Smooth muscle cell (in vitro differentiated cells): Measurements from ENCODE around the gene COL24A1. TPM values are rescaled to one million over a fixed set of nuclear protein-coding genes. Genes with fewer than 3 reads are reported as not detected.

Experiments
- DNase-seq: peaks from one replicate; lab custom pipeline; 2025; ENCODE audit not compliant: unreplicated experiment; lab: John Stamatoyannopoulos, UW
- H2AFZ ChIP-seq: fragments of 200-600 bp; sonication (generic); 2 replicates; pipeline ENCODE4 v1.6.0; 2016; ENCODE audit warnings: antibody characterized with exemption, low read depth, mild to moderate bottlenecking
- H3F3A ChIP-seq: fragments of 200-600 bp; sonication (generic); 2 replicates; pipeline ENCODE4 v1.6.0; 2017; ENCODE audit warnings: antibody characterized with exemption, low read depth
- H3K27ac ChIP-seq: fragments of 200-600 bp; sonication (generic); 2 replicates; pipeline ENCODE4 v1.5.1; 2016; ENCODE audit warnings: low read depth, mild to moderate bottlenecking
- H3K27me3 ChIP-seq: fragments of 200-600 bp; sonication (generic); 2 replicates; pipeline ENCODE4 v1.6.1; 2016; ENCODE audit warnings: low read depth, mild to moderate bottlenecking
- H3K36me3 ChIP-seq: fragments of 200-600 bp; sonication (generic); 2 replicates; pipeline ENCODE4 v1.5.1; 2016; ENCODE audit warnings: low read depth
- H3K4me1 ChIP-seq: fragments of 200-600 bp; sonication (generic); 2 replicates; pipeline ENCODE4 v1.5.1; 2016; ENCODE audit warnings: low read depth
- H3K4me2 ChIP-seq: fragments of 200-600 bp; sonication (generic); 2 replicates; pipeline ENCODE4 v1.6.0; 2016; ENCODE audit warnings: mild to moderate bottlenecking
- H3K4me3 ChIP-seq: fragments of 200-600 bp; sonication (generic); 2 replicates; pipeline ENCODE4 v1.5.1; 2016; ENCODE audit warnings: mild to moderate bottlenecking
- H3K79me2 ChIP-seq: fragments of 200-600 bp; sonication (generic); 2 replicates; pipeline ENCODE4 v1.6.0; 2016; ENCODE audit warnings: low read depth, mild to moderate bottlenecking
- H3K9ac ChIP-seq: fragments of 200-600 bp; sonication (generic); 2 replicates; pipeline ENCODE4 v1.6.0; 2016; ENCODE audit warnings: low read depth
- H3K9me3 ChIP-seq: fragments of 200-600 bp; sonication (generic); replicated peaks from 2 replicates; pipeline ENCODE4 v1.5.1; 2016; ENCODE audit warnings: low read depth
- H4K20me1 ChIP-seq: fragments of 200-600 bp; sonication (generic); 2 replicates; pipeline ENCODE4 v1.6.0; 2016; ENCODE audit warnings: low read depth
- CTCF ChIP-seq: fragments of 200-600 bp; sonication (generic); IDR thresholded peaks from 2 replicates; pipeline ENCODE4 v1.5.1; 2017; ENCODE audit warnings: borderline replicate concordance, mild to moderate bottlenecking, antibody characterized with exemption; ENCODE audit not compliant: insufficient read depth, poor library complexity, severe bottlenecking
- WGBS: methylation state at CpG from one replicate; pipeline ENCODE4 v1.1.7; 2016; ENCODE audit warnings: low lambda C conversion rate; 5-methylcytosine and 5-hydroxymethylcytosine counted together
- polyA plus RNA-seq: library from polyadenylated mRNA; unstranded; fragments of >200 nt; fragmentation: Nextera tagmentation; extraction: Ambion mirVana; gene quantifications from 2 replicates; pipeline ENCODE4 v1.2.1, GENCODE V29; 2016
- total RNA-seq: library from RNA; depleted of rRNA; stranded (reverse); fragments of >200 nt; gene quantifications from 2 replicates; pipeline ENCODE4 v1.2.3, GENCODE V29; 2014

Gene COL24A1
- total and polyA plus RNA-seq, 2 experiments from 2014 or later: 1.5 to 3.2 TPM

DNA sequence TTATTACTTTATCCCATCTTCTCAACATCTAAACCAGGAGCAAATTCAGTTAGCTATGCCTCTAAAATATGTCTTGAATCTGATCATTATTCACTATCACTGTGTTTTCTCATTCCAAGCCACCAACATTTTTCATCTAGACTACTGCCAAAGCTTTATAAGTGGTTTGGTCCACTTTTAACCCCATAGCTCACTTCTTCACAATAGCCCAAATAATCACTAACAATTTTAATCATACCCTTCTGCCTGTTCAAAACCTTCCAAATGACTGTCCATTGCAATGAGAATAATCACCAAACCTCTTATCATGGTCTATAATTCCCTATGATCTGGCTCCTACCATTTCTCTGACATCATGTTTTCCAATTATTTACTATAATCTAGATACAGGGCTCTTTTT lies 298.6 kb downstream of the COL24A1 start:
- H3K79me2 ChIP-seq: no peaks in the 10 kb centered on the region
- DNase-seq: no peak

GRCh38 chr1:85850238-85850637 lies 306.3 kb downstream of the COL24A1 start:
- H3K4me1 ChIP-seq: peaks cover 19% of the 10 kb centered on the region
- no peaks in the 10 kb centered on the region for H3F3A ChIP-seq
- H3K36me3 ChIP-seq: no peaks in the 10 kb centered on the region
- H2AFZ ChIP-seq: no peak overlapping the region
- H3K4me3 ChIP-seq: peak overlapping the region; percentile 10
- H3K9me3 ChIP-seq: no peaks in the 10 kb centered on the region
- H3K4me2 ChIP-seq: peak overlapping the region; percentile 80
- H3K27ac ChIP-seq: peak overlapping the region; percentile 76
- 9% methylated on average over 2 of the region's 2 CpGs for WGBS
- no peak for TF ChIP-seq CTCF
- H4K20me1 ChIP-seq: no peaks in the 10 kb centered on the region
- no peaks in the 10 kb centered on the region for H3K27me3 ChIP-seq
- no peak for DNase-seq
- no peaks in the 10 kb centered on the region for H3K79me2 ChIP-seq
- peak overlapping the region; percentile 55 for H3K9ac ChIP-seq

More for the DNA sequence above, 298.6 kb downstream of the COL24A1 start:
- Histone ChIP-seq H3F3A (peaks cover 5% of the 10 kb centered on the region), H3K9ac (no peak overlapping the region), H2AFZ (no peak overlapping the region), H3K4me3 (no peak overlapping the region), H3K27me3 (no peaks in the 10 kb centered on the region), H4K20me1 (no peaks in the 10 kb centered on the region), H3K36me3 (no peaks in the 10 kb centered on the region), H3K4me1 (no peaks in the 10 kb centered on the region), H3K9me3 (no peaks in the 10 kb centered on the region), H3K4me2 (no peak overlapping the region), H3K27ac (peak overlapping the region; percentile 6)
- TF ChIP-seq CTCF: no peak

DNA sequence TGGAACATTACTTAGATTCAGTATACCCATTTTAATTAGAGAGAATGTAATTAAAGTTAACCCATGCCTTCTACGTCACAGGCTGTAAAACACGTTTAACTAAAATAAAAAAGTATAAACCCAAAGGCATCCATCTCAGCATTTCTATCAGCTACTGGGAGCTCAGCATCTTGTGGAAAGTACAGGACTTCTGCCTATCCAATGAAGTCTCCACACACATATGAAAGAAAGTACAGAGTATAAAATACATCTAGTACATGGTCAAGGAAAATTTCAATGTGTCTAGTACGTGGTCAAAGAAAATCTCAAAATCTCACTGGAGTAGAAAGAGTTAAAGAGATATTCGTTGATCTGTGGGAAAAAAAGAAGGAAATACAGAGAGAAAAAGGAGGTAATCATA lies 306.9 kb downstream of the COL24A1 start:
- H4K20me1 ChIP-seq: no peaks in the 10 kb centered on the region
- TF ChIP-seq CTCF: no peak
- H3K79me2 ChIP-seq: no peaks in the 10 kb centered on the region
- 79% methylated on average over 4 of the region's 4 CpGs for WGBS
- H3K9me3 ChIP-seq: no peaks in the 10 kb centered on the region
- H3K4me2 ChIP-seq: peak overlapping the region; percentile 80
- no peak overlapping the region for H3K4me3 ChIP-seq
- peaks cover 19% of the 10 kb centered on the region for H3K4me1 ChIP-seq
- H3K36me3 ChIP-seq: no peaks in the 10 kb centered on the region
- H3F3A ChIP-seq: no peaks in the 10 kb centered on the region
- H3K27ac ChIP-seq: peak overlapping the region; percentile 76
- no peak for DNase-seq
- H3K9ac ChIP-seq: peak overlapping the region; percentile 55
- H2AFZ ChIP-seq: peak overlapping the region; percentile 61
- no peaks in the 10 kb centered on the region for H3K27me3 ChIP-seq

DNA sequence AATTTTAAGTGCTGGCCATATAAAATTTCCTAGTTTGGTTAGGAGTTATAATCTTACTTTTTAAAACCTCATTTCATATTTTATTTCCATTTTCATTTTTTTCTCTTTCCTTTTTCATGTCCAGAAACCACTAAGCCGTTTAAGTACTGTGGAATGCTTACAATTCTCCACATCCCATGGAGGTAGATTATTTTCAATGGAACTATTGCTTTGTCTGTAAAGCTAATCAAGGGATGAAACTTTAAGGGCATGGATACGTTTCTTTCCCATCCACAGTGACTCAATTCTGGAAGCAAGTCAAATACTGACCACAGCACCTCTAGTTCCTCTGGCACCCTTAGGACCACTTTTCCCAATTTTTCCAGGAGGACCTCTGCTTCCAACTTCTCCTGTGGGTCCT lies 309.2 kb downstream of the COL24A1 start:
- Histone ChIP-seq H3K27me3 (no peaks in the 10 kb centered on the region), H3K79me2 (no peaks in the 10 kb centered on the region), H3K4me1 (peaks cover 19% of the 10 kb centered on the region), H3K4me2 (peak overlapping the region; percentile 57), H3K4me3 (no peak overlapping the region), H2AFZ (no peak overlapping the region), H4K20me1 (no peaks in the 10 kb centered on the region), H3F3A (no peaks in the 10 kb centered on the region), H3K9ac (no peak overlapping the region), H3K9me3 (no peaks in the 10 kb centered on the region), H3K27ac (no peak overlapping the region), H3K36me3 (no peaks in the 10 kb centered on the region)
- 60% methylated on average over 2 of the region's 2 CpGs for WGBS
- TF ChIP-seq CTCF: no peak
- DNase-seq: no peak
